ENCODE results near the gene LHX4.

The LHX4 gene

DNA sequence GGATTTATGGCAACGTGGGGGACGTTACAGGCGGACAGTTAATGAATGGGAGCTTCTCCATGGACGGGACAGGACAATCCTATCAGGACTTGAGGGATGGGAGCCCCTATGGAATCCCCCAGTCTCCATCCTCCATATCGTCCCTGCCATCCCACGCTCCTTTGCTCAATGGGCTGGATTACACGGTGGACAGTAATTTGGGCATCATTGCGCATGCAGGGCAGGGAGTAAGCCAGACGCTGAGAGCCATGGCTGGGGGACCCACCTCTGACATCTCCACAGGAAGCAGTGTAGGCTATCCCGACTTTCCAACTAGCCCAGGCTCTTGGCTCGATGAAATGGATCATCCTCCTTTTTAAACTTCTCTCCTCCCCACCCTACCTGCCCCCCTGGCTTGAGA lies 44.2 kb downstream of the LHX4 start:
- ATAC-seq = no peak
- TF ChIP-seq GLIS3 (CRISPR knock-in tag; IDR thresholded peaks at IDR 0.05) (no peak), OSR1 (CRISPR knock-in tag; IDR thresholded peaks at IDR 0.05) (no peak), ZFP3 (CRISPR knock-in tag; IDR thresholded peaks at IDR 0.05) (no peak)
- TF ChIP-seq, protein P1, sequence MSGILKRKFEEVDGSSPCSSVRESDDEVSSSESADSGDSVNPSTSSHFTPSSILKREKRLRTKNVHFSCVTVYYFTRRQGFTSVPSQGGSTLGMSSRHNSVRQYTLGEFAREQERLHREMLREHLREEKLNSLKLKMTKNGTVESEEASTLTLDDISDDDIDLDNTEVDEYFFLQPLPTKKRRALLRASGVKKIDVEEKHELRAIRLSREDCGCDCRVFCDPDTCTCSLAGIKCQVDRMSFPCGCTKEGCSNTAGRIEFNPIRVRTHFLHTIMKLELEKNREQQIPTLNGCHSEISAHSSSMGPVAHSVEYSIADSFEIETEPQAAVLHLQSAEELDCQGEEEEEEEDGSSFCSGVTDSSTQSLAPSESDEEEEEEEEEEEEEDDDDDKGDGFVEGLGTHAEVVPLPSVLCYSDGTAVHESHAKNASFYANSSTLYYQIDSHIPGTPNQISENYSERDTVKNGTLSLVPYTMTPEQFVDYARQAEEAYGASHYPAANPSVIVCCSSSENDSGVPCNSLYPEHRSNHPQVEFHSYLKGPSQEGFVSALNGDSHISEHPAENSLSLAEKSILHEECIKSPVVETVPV (CRISPR knock-in tag; IDR thresholded peaks at IDR 0.05) = no peak
- TF ChIP-seq, protein P2, sequence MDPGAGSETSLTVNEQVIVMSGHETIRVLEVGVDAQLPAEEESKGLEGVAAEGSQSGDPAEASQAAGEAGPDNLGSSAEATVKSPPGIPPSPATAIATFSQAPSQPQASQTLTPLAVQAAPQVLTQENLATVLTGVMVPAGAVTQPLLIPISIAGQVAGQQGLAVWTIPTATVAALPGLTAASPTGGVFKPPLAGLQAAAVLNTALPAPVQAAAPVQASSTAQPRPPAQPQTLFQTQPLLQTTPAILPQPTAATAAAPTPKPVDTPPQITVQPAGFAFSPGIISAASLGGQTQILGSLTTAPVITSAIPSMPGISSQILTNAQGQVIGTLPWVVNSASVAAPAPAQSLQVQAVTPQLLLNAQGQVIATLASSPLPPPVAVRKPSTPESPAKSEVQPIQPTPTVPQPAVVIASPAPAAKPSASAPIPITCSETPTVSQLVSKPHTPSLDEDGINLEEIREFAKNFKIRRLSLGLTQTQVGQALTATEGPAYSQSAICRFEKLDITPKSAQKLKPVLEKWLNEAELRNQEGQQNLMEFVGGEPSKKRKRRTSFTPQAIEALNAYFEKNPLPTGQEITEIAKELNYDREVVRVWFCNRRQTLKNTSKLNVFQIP (CRISPR knock-in tag; IDR thresholded peaks at IDR 0.05; ENCODE audit: borderline replicate concordance, low read depth) = no peak

DNA sequence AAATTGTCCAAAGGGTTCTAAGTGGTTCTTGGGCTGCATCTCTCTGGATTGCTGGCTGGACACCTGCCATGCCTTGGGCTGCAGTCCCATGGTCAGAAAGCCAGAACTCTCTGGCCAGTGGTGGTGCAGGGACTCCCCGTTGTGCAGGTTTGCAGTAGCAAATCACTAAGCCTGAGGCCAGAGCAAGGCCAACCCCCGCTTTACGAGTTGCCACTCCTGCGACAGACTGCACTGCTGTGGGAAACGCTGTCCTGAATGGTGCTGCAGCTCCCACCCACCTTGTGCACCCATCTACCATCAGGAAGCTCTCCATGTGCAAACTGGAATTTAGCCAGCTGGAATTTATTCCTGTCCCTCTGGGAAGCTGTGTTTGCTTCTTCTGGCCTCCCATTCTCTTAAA lies 45.7 kb downstream of the LHX4 start:
- TF ChIP-seq, protein P3, sequence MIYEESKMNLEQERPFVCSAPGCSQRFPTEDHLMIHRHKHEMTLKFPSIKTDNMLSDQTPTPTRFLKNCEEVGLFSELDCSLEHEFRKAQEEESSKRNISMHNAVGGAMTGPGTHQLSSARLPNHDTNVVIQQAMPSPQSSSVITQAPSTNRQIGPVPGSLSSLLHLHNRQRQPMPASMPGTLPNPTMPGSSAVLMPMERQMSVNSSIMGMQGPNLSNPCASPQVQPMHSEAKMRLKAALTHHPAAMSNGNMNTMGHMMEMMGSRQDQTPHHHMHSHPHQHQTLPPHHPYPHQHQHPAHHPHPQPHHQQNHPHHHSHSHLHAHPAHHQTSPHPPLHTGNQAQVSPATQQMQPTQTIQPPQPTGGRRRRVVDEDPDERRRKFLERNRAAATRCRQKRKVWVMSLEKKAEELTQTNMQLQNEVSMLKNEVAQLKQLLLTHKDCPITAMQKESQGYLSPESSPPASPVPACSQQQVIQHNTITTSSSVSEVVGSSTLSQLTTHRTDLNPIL (CRISPR knock-in tag; IDR thresholded peaks at IDR 0.05; ENCODE audit: low read depth) = no peak
- TF ChIP-seq, protein P4, sequence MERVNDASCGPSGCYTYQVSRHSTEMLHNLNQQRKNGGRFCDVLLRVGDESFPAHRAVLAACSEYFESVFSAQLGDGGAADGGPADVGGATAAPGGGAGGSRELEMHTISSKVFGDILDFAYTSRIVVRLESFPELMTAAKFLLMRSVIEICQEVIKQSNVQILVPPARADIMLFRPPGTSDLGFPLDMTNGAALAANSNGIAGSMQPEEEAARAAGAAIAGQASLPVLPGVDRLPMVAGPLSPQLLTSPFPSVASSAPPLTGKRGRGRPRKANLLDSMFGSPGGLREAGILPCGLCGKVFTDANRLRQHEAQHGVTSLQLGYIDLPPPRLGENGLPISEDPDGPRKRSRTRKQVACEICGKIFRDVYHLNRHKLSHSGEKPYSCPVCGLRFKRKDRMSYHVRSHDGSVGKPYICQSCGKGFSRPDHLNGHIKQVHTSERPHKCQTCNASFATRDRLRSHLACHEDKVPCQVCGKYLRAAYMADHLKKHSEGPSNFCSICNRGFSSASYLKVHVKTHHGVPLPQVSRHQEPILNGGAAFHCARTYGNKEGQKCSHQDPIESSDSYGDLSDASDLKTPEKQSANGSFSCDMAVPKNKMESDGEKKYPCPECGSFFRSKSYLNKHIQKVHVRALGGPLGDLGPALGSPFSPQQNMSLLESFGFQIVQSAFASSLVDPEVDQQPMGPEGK (CRISPR knock-in tag; IDR thresholded peaks at IDR 0.05; ENCODE audit: borderline replicate concordance) = no peak
- no peak for TF ChIP-seq GLIS3 (CRISPR knock-in tag; IDR thresholded peaks at IDR 0.05)
- no peak for TF ChIP-seq RARB (CRISPR knock-in tag; IDR thresholded peaks at IDR 0.05)
- no peak for TF ChIP-seq ARNTL (CRISPR knock-in tag; IDR thresholded peaks at IDR 0.05; ENCODE audit: borderline replicate concordance, low read depth)
- no peak for TF ChIP-seq ZFP3 (CRISPR knock-in tag; IDR thresholded peaks at IDR 0.05)
- no peak for TF ChIP-seq TOX (CRISPR knock-in tag; IDR thresholded peaks at IDR 0.05; ENCODE audit: borderline replicate concordance)

DNA sequence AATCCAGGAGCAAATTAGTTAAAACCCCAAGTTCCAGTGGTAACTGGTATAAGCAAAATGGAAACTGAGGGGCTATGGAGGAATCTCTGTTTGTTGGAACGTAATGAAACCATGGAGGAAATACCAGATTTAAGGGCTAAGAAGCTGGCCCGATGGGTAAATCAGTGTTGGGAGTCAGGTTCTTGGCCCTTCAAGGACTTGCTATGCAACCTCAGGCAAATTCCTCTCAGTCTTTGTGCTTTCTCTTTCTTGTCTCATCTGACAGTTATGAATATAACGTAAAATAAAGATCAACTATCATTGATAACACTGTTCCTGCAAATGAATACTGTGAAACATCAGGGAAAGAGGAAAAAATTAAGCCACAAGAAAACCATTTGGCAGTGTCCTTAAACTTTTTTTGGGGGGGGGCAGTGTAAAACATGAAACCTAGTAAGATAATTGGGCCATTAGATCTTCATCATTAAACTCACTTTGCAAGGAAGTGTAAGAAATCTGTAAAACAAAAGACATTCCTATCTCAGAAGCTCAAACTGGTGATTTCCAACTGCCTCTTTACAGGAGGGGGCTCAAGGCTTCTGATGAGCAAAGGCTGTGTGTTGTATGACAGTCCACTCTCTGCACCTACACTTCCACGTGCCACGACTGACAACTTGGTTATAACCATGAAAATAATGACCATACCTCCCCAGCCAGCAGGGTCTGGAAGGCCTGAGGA lies 47.6 kb downstream of the LHX4 start:
- TF ChIP-seq ZFP30 (CRISPR knock-in tag; IDR thresholded peaks at IDR 0.05) (no peak), TOX (CRISPR knock-in tag; IDR thresholded peaks at IDR 0.05; ENCODE audit: borderline replicate concordance) (no peak), GLIS3 (CRISPR knock-in tag; IDR thresholded peaks at IDR 0.05) (no peak), ZNF565 (CRISPR knock-in tag; conservative IDR thresholded peaks at IDR 0.05; ENCODE audit: low read depth) (no peak), BACH2 (CRISPR knock-in tag; IDR thresholded peaks at IDR 0.05; ENCODE audit: borderline replicate concordance) (no peak), ZNF70 (CRISPR knock-in tag; IDR thresholded peaks at IDR 0.05) (no peak), SNAI2 (CRISPR knock-in tag; IDR thresholded peaks at IDR 0.05) (no peak), OSR1 (CRISPR knock-in tag; IDR thresholded peaks at IDR 0.05) (no peak), RARB (CRISPR knock-in tag; IDR thresholded peaks at IDR 0.05) (no peak), TCF4 (CRISPR knock-in tag; IDR thresholded peaks at IDR 0.05; ENCODE audit: borderline replicate concordance) (no peak), ZC3H10 (CRISPR knock-in tag; IDR thresholded peaks at IDR 0.05) (no peak), ARNTL (CRISPR knock-in tag; IDR thresholded peaks at IDR 0.05; ENCODE audit: borderline replicate concordance, low read depth) (no peak), ISL1 (CRISPR knock-in tag; IDR thresholded peaks at IDR 0.05) (no peak)
- TF ChIP-seq, protein P5, sequence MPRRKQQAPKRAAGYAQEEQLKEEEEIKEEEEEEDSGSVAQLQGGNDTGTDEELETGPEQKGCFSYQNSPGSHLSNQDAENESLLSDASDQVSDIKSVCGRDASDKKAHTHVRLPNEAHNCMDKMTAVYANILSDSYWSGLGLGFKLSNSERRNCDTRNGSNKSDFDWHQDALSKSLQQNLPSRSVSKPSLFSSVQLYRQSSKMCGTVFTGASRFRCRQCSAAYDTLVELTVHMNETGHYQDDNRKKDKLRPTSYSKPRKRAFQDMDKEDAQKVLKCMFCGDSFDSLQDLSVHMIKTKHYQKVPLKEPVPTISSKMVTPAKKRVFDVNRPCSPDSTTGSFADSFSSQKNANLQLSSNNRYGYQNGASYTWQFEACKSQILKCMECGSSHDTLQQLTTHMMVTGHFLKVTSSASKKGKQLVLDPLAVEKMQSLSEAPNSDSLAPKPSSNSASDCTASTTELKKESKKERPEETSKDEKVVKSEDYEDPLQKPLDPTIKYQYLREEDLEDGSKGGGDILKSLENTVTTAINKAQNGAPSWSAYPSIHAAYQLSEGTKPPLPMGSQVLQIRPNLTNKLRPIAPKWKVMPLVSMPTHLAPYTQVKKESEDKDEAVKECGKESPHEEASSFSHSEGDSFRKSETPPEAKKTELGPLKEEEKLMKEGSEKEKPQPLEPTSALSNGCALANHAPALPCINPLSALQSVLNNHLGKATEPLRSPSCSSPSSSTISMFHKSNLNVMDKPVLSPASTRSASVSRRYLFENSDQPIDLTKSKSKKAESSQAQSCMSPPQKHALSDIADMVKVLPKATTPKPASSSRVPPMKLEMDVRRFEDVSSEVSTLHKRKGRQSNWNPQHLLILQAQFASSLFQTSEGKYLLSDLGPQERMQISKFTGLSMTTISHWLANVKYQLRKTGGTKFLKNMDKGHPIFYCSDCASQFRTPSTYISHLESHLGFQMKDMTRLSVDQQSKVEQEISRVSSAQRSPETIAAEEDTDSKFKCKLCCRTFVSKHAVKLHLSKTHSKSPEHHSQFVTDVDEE (CRISPR knock-in tag; IDR thresholded peaks at IDR 0.05) = no peak
- TF ChIP-seq, protein P3 (CRISPR knock-in tag; IDR thresholded peaks at IDR 0.05; ENCODE audit: low read depth) = no peak
- no peak for ATAC-seq

More for the DNA sequence above, 45.7 kb downstream of the LHX4 start:
- ATAC-seq = no peak
